OCI-LY7 (cell line): Measurements from ENCODE around the gene COL13A1. TPM values are rescaled to one million over a fixed set of nuclear protein-coding genes. Genes with fewer than 3 reads are reported as not detected.

ENCODE experiments used
- BruUV-seq: library from RNA; stranded (reverse); fragments of 400-500 nt; replicated peaks from 2 replicates; lab custom pipeline; 2021; lab: Mats Ljungman, UMichigan
- CTCF ChIA-PET: fragments of 300-600 bp; sonication (Branson Sonifier 250); formaldehyde crosslinking; loops from one replicate; lab custom pipeline; 2022; ENCODE audit warnings: antibody characterized with exemption; ENCODE audit not compliant: unreplicated experiment; lab: Charles Lee
- POLR2A ChIA-PET: fragments of 300-600 bp; sonication (Branson Sonifier 250); formaldehyde crosslinking; loops from one replicate; lab custom pipeline; 2022; ENCODE audit warnings: antibody characterized with exemption; lab: Charles Lee
- DNase-seq: peaks from one replicate; pipeline ENCODE4 v3.0.0-alpha.2; 2015; ENCODE audit warnings: low spot score
- H2AFZ ChIP-seq: fragments of 200-600 bp; sonication (generic), shearing (Covaris generic); 2 replicates; pipeline ENCODE4 v1.6.1; 2014; ENCODE audit warnings: mild to moderate bottlenecking, antibody characterized with exemption, low read length, moderate library complexity
- H3K27ac ChIP-seq: fragments of 200-600 bp; sonication (generic); 2 replicates; pipeline ENCODE4 v1.5.1; 2014; ENCODE audit warnings: mixed run types, low read depth, mild to moderate bottlenecking, moderate library complexity, low read length, inconsistent platforms; ENCODE audit not compliant: poor library complexity, severe bottlenecking
- H3K36me3 ChIP-seq: fragments of 200-600 bp; sonication (generic); 2 replicates; pipeline ENCODE4 v1.6.1; 2014; ENCODE audit warnings: mild to moderate bottlenecking, antibody characterized with exemption, low read length, moderate library complexity, mixed read lengths; ENCODE audit not compliant: insufficient read depth
- H3K4me1 ChIP-seq: fragments of 200-600 bp; sonication (generic); 2 replicates; pipeline ENCODE4 v1.5.1; 2014; ENCODE audit warnings: mild to moderate bottlenecking, low read length; ENCODE audit not compliant: insufficient read depth, poor library complexity, severe bottlenecking
- H3K4me2 ChIP-seq: fragments of 200-600 bp; sonication (generic); 2 replicates; pipeline ENCODE4 v1.6.1; 2014; ENCODE audit warnings: mild to moderate bottlenecking, low read length
- H3K4me3 ChIP-seq: fragments of 200-600 bp; sonication (generic); 2 replicates; pipeline ENCODE4 v1.5.1; 2014; ENCODE audit warnings: mild to moderate bottlenecking, low read depth, low read length; ENCODE audit not compliant: poor library complexity, severe bottlenecking
- H3K79me2 ChIP-seq: fragments of 200-600 bp; sonication (generic); 2 replicates; pipeline ENCODE4 v1.6.1; 2016; ENCODE audit warnings: low read depth, mild to moderate bottlenecking, low read length, moderate library complexity, mixed read lengths; ENCODE audit not compliant: insufficient read depth
- H3K9me2 ChIP-seq: fragments of 200-600 bp; sonication (generic); 2 replicates; pipeline ENCODE4 v1.6.1; 2016; ENCODE audit warnings: mild to moderate bottlenecking, low read length, mixed read lengths; ENCODE audit not compliant: insufficient read depth
- H3K9me3 ChIP-seq: fragments of 200-600 bp; sonication (generic); 2 replicates; pipeline ENCODE4 v1.6.1; 2014; ENCODE audit warnings: mild to moderate bottlenecking, mixed run types, low read length, mixed read lengths
- H4K20me1 ChIP-seq: fragments of 200-600 bp; sonication (generic); 2 replicates; pipeline ENCODE4 v1.6.1; 2014; ENCODE audit warnings: mild to moderate bottlenecking, antibody characterized with exemption, low read length, moderate library complexity, mixed read lengths; ENCODE audit not compliant: insufficient read depth
- EZH2phosphoT487 ChIP-seq: fragments of 200-600 bp; sonication (generic); IDR thresholded peaks from 2 replicates; pipeline ENCODE4 v1.6.1; 2018; ENCODE audit warnings: low read depth, borderline replicate concordance, mild to moderate bottlenecking, mixed run types, antibody characterized with exemption, low read length, moderate library complexity, mixed read lengths
- intact Hi-C: fragments of 100-400 bp; cut with micrococcal nuclease; formaldehyde crosslinking; loops from one replicate; pipeline ENCODE4 v1.10.0; 2022; ENCODE audit not compliant: unreplicated experiment
- total RNA-seq, 2 experiments: library from RNA; depleted of rRNA in 1 of 2; stranded (reverse); fragments of >200 nt in 1 of 2; shearing (Covaris generic) in 1 of 2; gene quantifications; 2 replicates each; pipeline ENCODE4 v1.2.3, GENCODE V29; 2014 to 2022
- TF ChIP-seq, protein P1 (sequence below): fragments of 200-600 bp; sonication (generic); conservative IDR thresholded peaks from 2 replicates; pipeline ENCODE4 v1.5.1; 2014; ENCODE audit warnings: mild to moderate bottlenecking, antibody characterized with exemption, low read length, moderate library complexity, mixed read lengths

Gene COL13A1
- total RNA-seq, 2 experiments from 2014 or later: 0.06 TPM; not detected in 1

DNA sequence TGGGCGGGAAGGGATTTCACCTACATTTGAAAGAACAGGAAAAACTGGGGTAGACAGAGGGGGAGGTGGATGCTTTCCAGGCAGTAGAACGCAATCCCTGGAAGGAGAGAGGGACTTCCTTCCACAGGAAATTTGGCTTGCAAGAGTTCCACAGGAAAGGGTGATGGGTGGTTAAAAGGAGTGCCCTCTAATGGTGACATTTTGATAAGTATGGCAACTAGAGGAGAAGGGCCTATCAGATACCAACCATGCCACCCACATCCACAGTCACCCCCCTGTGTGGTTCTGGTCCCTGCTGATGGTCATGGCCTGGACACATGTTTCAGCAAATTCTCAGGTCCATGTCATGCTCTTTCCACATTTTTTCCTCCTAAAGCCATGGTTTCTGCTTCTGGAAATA is 27.1 kb upstream of the COL13A1 start:
- no peaks in the 10 kb centered on the region for H3K9me3 ChIP-seq
- POLR2A ChIA-PET: no interaction called here
- intact Hi-C loops: no loop called here
- BruUV-seq: no TSS peak
- no peaks in the 10 kb centered on the region for H3K36me3 ChIP-seq
- H4K20me1 ChIP-seq: no peaks in the 10 kb centered on the region
- no peak for DNase-seq
- H3K4me3 ChIP-seq: no peak overlapping the region
- no peak overlapping the region for H2AFZ ChIP-seq
- no peak for TF ChIP-seq EZH2phosphoT487
- TF ChIP-seq, protein P1, sequence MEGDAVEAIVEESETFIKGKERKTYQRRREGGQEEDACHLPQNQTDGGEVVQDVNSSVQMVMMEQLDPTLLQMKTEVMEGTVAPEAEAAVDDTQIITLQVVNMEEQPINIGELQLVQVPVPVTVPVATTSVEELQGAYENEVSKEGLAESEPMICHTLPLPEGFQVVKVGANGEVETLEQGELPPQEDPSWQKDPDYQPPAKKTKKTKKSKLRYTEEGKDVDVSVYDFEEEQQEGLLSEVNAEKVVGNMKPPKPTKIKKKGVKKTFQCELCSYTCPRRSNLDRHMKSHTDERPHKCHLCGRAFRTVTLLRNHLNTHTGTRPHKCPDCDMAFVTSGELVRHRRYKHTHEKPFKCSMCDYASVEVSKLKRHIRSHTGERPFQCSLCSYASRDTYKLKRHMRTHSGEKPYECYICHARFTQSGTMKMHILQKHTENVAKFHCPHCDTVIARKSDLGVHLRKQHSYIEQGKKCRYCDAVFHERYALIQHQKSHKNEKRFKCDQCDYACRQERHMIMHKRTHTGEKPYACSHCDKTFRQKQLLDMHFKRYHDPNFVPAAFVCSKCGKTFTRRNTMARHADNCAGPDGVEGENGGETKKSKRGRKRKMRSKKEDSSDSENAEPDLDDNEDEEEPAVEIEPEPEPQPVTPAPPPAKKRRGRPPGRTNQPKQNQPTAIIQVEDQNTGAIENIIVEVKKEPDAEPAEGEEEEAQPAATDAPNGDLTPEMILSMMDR: no peak
- H3K79me2 ChIP-seq: no peaks in the 10 kb centered on the region
- H3K4me2 ChIP-seq: no peak overlapping the region
- CTCF ChIA-PET: interaction anchor here (0.5 kb wide), 1 partner anchor 87 kb away, joined by 3 read pairs; no protein-coding TSS in a partner anchor
- no peak overlapping the region for H3K27ac ChIP-seq
- H3K4me1 ChIP-seq: no peaks in the 10 kb centered on the region
- H3K9me2 ChIP-seq: no peaks in the 10 kb centered on the region

DNA sequence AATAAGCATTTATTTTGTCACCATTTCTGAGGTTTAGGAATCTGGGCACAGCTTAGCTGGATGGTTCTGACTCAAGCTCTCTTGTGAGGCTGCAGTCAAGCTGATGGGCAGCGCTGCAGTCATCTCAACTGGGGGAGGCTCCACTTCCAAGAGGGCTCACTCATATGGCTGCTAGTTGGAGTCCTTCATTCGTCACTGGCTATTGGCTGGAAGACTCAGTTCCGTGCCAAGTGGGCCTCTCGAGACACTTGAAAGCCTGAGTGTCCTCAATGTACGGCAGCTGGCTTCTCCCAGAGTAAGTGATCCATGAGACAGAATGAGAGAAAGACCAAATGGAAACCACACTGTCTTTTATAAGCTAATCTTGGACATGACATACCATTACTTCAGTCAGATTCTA is 21.6 kb upstream of the COL13A1 start:
- Histone ChIP-seq H3K4me1 (no peaks in the 10 kb centered on the region), H3K79me2 (no peaks in the 10 kb centered on the region), H3K36me3 (no peaks in the 10 kb centered on the region), H3K9me2 (no peaks in the 10 kb centered on the region), H3K27ac (no peak overlapping the region), H2AFZ (no peak overlapping the region), H4K20me1 (no peaks in the 10 kb centered on the region), H3K4me2 (no peak overlapping the region), H3K9me3 (no peaks in the 10 kb centered on the region), H3K4me3 (no peak overlapping the region)
- DNase-seq: no peak
- TF ChIP-seq, protein P1: no peak
- BruUV-seq: no TSS peak
- intact Hi-C loops: no loop called here
- POLR2A ChIA-PET: no interaction called here
- CTCF ChIA-PET: no interaction called here

DNA sequence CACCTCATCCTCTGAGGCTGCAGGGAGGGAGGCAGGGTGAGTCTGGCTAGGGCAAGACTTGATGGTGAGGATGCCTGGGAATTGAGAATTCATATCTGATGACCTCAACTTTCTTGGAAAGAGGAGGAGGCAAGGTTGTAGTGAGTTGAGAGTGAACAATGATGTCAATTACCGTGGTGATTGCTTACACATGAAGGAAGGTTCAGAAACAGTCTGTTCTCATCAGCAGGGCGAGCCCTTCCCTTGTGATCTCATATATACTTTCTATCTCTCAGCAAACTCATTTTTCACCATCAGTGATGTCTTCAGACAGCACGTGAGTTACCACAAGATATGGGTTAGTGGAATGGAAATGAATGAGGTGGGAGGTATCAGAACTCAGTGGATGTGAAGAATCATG is 20.1 kb upstream of the COL13A1 start:
- H4K20me1 ChIP-seq: no peaks in the 10 kb centered on the region
- no peak overlapping the region for H2AFZ ChIP-seq
- BruUV-seq: no TSS peak
- intact Hi-C loops: no loop called here
- H3K4me2 ChIP-seq: no peak overlapping the region
- no peak overlapping the region for H3K27ac ChIP-seq
- CTCF ChIA-PET: no interaction called here
- no peaks in the 10 kb centered on the region for H3K36me3 ChIP-seq
- no peaks in the 10 kb centered on the region for H3K9me3 ChIP-seq
- no peak for DNase-seq
- no peaks in the 10 kb centered on the region for H3K79me2 ChIP-seq
- no peaks in the 10 kb centered on the region for H3K9me2 ChIP-seq
- no peak overlapping the region for H3K4me3 ChIP-seq
- no peaks in the 10 kb centered on the region for H3K4me1 ChIP-seq
- POLR2A ChIA-PET: no interaction called here
- TF ChIP-seq EZH2phosphoT487: no peak
- TF ChIP-seq, protein P1: no peak
